ENCODE results near the gene HIP1.

GRCh38 chr7:75649462-75649861 lies 89.3 kb downstream of the HIP1 start:
- no peak for TF ChIP-seq POLR2A (IDR thresholded peaks at IDR 0.05; ENCODE audit: extremely low read depth, insufficient read length)
- TF ChIP-seq CTCF (IDR thresholded peaks at IDR 0.05; ENCODE audit: low read depth, low read length), result no peak
- no peak for TF ChIP-seq MAX (IDR thresholded peaks at IDR 0.05; ENCODE audit: low read depth, low read length)
- TF ChIP-seq MYC (IDR thresholded peaks at IDR 0.05; ENCODE audit: low read depth, low read length), result no peak
